Heart right ventricle (tissue), 16 donors: ENCODE results near the gene PGF. TPM values are rescaled to one million over a fixed set of nuclear protein-coding genes. Genes with fewer than 3 reads are reported as not detected.

Experiments
- ATAC-seq, 8 donors: fragments of 200-7000 bp; cut with Tn5 transposase; one replicate each; pipeline ENCODE4 v1.9.1; 2020; ENCODE audit warnings: mild to moderate bottlenecking in 8 of 8, moderate library complexity in 8 of 8, moderate number of reproducible peaks in 1 of 8
- DNase-seq, 2 donors: peaks; one replicate each; pipeline ENCODE4 v3.0.0-alpha.2; 2020
- H3K27ac ChIP-seq, 10 donors: fragments of 200-600 bp; sonication (generic) in 2 of 10; one replicate each; pipeline versions ENCODE4 v1.5.0 to v1.8.0; 2020 to 2022; ENCODE audit warnings: mild to moderate bottlenecking in 3 of 10
- H3K27me3 ChIP-seq, 7 donors: fragments of 200-600 bp; one replicate each; pipeline ENCODE4 v1.8.0; 2021 to 2022; ENCODE audit warnings: mild to moderate bottlenecking in 2 of 7
- H3K36me3 ChIP-seq, 9 donors: fragments of 200-600 bp; sonication (generic) in 1 of 9; one replicate each; pipeline versions ENCODE4 v1.5.0 to v1.8.0; 2020 to 2022; ENCODE audit warnings: mild to moderate bottlenecking in 2 of 9
- H3K4me1 ChIP-seq, 9 donors: fragments of 200-600 bp; sonication (generic) in 1 of 9; one replicate each; pipeline versions ENCODE4 v1.5.0 to v1.8.0; 2020 to 2022; ENCODE audit warnings: mild to moderate bottlenecking in 4 of 9
- H3K4me3 ChIP-seq, 10 donors: fragments of 200-600 bp; sonication (generic) in 2 of 10; one replicate each; pipeline versions ENCODE4 v1.5.0 to v1.8.0; 2020 to 2022; ENCODE audit warnings: mild to moderate bottlenecking in 7 of 10, moderate library complexity in 2 of 10
- H3K9me3 ChIP-seq, 11 donors: fragments of 200-600 bp in 10 of 11; sonication (generic) in 2 of 11; one replicate each; pipeline versions ENCODE4 v1.5.0 to v1.8.0; 2013 to 2022; ENCODE audit warnings: mild to moderate bottlenecking in 2 of 11, control low read depth in 1 of 11, moderate library complexity in 1 of 11
- WGBS, 2 donors: extraction: QIAGEN DNeasy Blood & Tissue Kit; methylation state at CpG; one replicate each; pipeline ENCODE4 v1.1.7; 2013; ENCODE audit warnings: inconsistent platforms in 1 of 2; 5-methylcytosine and 5-hydroxymethylcytosine counted together
- intact Hi-C, 10 donors: fragments of 100-400 bp; cut with DNase I; formaldehyde crosslinking; loops; one replicate each; pipeline versions ENCODE4 v1.11.1 to v1.14.2; 2022
- polyA plus RNA-seq, 2 donors: library from polyadenylated mRNA; stranded (reverse); fragments of 200-250 nt; gene quantifications; one replicate each; pipeline ENCODE4 v1.2.3, GENCODE V29; 2013
- total RNA-seq, 10 donors: library from RNA; stranded (reverse); fragmentation: NEBNext Ultra II Directional in 3 of 10; extraction: Animal tissue kit (Norgen Biotek cat#: 25700) in 3 of 10; gene quantifications; one replicate each; pipeline versions ENCODE4 v1.2.1 to v1.2.4, GENCODE V29; 2021 to 2023
- TF ChIP-seq, protein P1 (sequence below), 9 donors: fragments of 200-600 bp; sonication (generic) in 2 of 9; IDR thresholded peaks; one replicate each; pipeline versions ENCODE4 v1.5.0 to v1.8.0; 2021 to 2022; ENCODE audit warnings: antibody characterized with exemption in 9 of 9, mild to moderate bottlenecking in 5 of 9, moderate library complexity in 1 of 9
- donor health status: Arrhythmogenic right ventricular cardiomyopathy.
- donor health status: ischemic (EF 13 %, LVEDD 7.1; RV severe dilation, severe dysfunction).
- donor health status: healthy with polysubstance abuse.
- donor health status: DM: no; HTN: yes; CAD: no.
- donor health status: DM: no; HTN: no; CAD: no.
- donor health status: ischemic (EF 25% LVEDD 6.9; RV normal size, moderate dysfunction).
- donor health status: ischemic (EF 25% LVEDD 5.7; RV mildly dilated, moderate dysfunction).
- donor health status: healthy.
- donor health status: DM: yes; HTN: yes; CAD: no.
- donor health status: Ischemic cardiomyopathy.
- donor health status: ischemic (EF 35%, LVEDD 5.7; RV mildly dilated, moderate dysfunction).
- donor health status: nonischemic (EF 11% LVEDD 7.7; RV severe dilation, severe dysfunction).
- donor health status: DM: yes; HTN: yes; CAD: no.
- donor health status: PGD.
- donor health status: ischemic (EF 29% LVEDD 5.4; RV normal size, mild dysfunction).
- donor health status: nonischemic (EF 23%, LVEDD 6.1; RV moderate dilation, normal function).

Gene PGF
- total and polyA plus RNA-seq, 12 donors: 2.1 to 22.5 (median 6.3) TPM

DNA sequence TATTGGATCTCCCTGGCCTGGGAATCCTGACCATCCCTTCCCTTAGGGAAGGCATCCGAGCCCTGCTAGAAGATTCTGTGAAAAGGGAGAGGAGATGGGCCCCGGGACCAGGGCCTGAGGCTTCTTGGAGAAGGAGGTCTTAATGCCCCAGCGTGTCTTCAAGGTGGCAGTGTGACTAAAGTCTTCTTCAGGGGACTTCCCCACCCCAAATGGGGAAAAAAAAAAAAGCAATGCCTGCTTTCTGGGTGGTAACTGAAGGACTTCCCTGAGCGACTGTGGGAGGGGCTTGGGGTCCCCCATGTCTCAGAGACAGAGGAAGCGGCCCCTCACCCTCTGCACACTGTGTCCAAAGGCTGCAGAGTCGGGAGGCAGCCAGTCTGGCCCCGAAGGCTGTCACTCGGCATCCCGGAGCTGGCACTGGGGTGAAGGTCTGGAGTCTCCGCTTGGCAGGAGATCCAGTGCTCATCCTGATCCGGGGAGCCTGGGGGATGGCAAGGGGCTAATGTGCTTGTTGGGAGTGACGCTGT lies 7.8 kb upstream of the PGF start:
- no peaks in the 10 kb centered on the region for H3K27me3 ChIP-seq
- 66 to 70% methylated on average over 12 of the region's 12 CpGs for WGBS, 2 donors
- intact Hi-C loops: no loop called here
- no peaks in the 10 kb centered on the region for H3K36me3 ChIP-seq
- no peak overlapping the region for H3K4me3 ChIP-seq
- no peaks in the 10 kb centered on the region for H3K9me3 ChIP-seq
- H3K4me1 ChIP-seq: peaks cover 0 to 31% (median 22%) of the 10 kb centered on the region in 9 donors
- H3K27ac ChIP-seq: peak overlapping the region in 1 of 10 donors; percentile 63
- ATAC-seq (peak in 1 of 8 donors; percentile 22), DNase-seq (no peak)
- TF ChIP-seq, protein P1, sequence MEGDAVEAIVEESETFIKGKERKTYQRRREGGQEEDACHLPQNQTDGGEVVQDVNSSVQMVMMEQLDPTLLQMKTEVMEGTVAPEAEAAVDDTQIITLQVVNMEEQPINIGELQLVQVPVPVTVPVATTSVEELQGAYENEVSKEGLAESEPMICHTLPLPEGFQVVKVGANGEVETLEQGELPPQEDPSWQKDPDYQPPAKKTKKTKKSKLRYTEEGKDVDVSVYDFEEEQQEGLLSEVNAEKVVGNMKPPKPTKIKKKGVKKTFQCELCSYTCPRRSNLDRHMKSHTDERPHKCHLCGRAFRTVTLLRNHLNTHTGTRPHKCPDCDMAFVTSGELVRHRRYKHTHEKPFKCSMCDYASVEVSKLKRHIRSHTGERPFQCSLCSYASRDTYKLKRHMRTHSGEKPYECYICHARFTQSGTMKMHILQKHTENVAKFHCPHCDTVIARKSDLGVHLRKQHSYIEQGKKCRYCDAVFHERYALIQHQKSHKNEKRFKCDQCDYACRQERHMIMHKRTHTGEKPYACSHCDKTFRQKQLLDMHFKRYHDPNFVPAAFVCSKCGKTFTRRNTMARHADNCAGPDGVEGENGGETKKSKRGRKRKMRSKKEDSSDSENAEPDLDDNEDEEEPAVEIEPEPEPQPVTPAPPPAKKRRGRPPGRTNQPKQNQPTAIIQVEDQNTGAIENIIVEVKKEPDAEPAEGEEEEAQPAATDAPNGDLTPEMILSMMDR (IDR thresholded peaks at IDR 0.05): no peak

DNA sequence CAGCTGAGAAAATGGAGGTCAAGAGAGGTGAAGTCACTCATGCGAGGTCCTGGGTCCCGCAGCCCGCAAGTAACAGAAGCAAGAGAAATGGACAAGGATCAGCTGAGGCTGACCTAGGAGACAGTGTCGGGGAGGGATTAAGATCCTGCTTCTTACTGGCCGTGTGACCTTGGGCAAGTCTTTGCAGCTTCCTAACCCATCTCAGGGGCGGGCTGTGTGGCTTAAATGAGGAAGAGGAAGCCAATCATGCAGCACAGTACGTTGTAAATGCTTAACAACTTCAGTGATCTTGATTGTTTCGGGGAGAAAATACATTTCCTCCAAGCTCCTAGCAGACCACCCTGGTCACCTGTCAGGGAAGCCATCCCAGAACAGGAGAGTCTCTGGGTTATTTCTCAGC lies 7.1 kb upstream of the PGF start:
- H3K9me3 ChIP-seq: no peaks in the 10 kb centered on the region
- no peak overlapping the region for H3K27ac ChIP-seq
- no peak overlapping the region for H3K4me3 ChIP-seq
- intact Hi-C loops: no loop called here
- peaks cover 0 to 31% (median 22%) of the 10 kb centered on the region in 9 donors for H3K4me1 ChIP-seq
- WGBS, 2 donors: 85 to 87% methylated on average over 8 of the region's 8 CpGs
- TF ChIP-seq, protein P1 (IDR thresholded peaks at IDR 0.05): no peak
- no peaks in the 10 kb centered on the region for H3K27me3 ChIP-seq
- ATAC-seq: no peak
- no peak for DNase-seq
- H3K36me3 ChIP-seq: no peaks in the 10 kb centered on the region

DNA sequence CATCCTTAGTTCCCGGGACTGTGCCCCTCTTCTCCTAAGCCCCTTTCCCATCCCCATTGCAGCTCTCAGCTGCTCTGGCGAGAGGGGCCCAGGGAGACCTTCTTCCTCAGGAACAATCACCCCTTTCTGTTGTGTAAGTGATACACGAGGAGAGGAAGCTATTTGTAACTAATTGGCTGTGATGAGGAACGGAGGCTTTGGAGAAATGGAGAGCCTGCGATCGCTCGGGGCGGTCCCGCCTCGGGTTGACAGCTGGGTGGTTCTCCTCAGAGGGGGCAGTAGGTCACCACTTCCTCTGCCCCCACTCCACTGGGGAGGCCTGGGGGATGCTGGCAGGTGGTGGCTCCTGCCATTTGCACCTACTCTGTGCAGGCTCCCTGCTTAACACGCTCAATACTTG lies 6.6 kb upstream of the PGF start:
- 78 to 82% methylated on average over 11 of the region's 11 CpGs for WGBS, 2 donors
- TF ChIP-seq, protein P1 (IDR thresholded peaks at IDR 0.05): no peak
- Histone ChIP-seq H3K4me3 (no peak overlapping the region), H3K9me3 (no peaks in the 10 kb centered on the region), H3K4me1 (peaks cover 0 to 31% (median 22%) of the 10 kb centered on the region in 9 donors), H3K36me3 (no peaks in the 10 kb centered on the region), H3K27me3 (no peaks in the 10 kb centered on the region), H3K27ac (no peak overlapping the region)
- no peak for ATAC-seq
- no peak for DNase-seq
- intact Hi-C loops: no loop called here

DNA sequence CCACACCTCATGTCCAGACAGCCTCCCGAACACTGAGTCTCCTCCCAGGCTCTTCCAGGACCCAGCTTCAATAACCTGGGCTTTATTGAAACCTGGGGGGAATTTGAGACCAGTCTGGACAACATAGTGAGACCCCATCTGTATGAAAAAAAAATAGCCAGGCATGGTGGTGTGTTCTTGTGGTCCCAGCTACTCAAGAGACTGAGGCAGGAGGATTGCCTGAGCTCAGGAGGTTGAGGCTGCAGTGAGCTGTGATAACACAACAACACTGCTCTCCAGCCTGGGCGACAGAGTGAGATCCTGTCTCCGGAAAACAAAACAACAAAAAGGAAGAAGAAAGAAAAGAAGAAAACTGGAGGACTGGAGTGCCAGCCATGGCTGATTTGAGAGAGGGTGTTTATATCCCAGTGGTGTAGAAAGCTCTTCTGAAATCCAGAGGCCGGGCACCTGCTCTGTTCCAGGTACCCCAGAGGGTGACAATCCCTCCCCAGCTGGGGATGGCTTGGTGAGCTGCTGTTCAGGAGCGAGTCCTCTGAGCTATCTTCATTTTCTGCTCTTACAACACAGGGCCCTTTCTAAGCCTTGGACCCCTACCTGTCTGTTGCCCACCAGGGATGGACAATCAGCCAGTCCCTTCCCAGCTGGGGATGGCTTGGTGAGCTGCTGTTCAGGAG lies 6.0 kb upstream of the PGF start:
- H3K27me3 ChIP-seq: no peaks in the 10 kb centered on the region
- DNase-seq (no peak), ATAC-seq (no peak)
- 80 to 83% methylated on average over 5 of the region's 5 CpGs for WGBS, 2 donors
- no peak overlapping the region for H3K27ac ChIP-seq
- intact Hi-C loops: no loop called here
- no peak overlapping the region for H3K4me3 ChIP-seq
- H3K4me1 ChIP-seq: peaks cover 0 to 33% (median 22%) of the 10 kb centered on the region in 9 donors
- H3K36me3 ChIP-seq: no peaks in the 10 kb centered on the region
- no peaks in the 10 kb centered on the region for H3K9me3 ChIP-seq
- TF ChIP-seq, protein P1 (IDR thresholded peaks at IDR 0.05): no peak
